LNCaP clone FGC (cell line): ENCODE measurements around the gene TTC7B.

Experiments used
- DNase-seq: peaks from one replicate; pipeline ENCODE4 v3.0.0-alpha.2; 2011; ENCODE audit warnings: low read depth
- H3K4me3 ChIP-seq: 2 replicates; pipeline ENCODE4 v1.5.1; 2011; ENCODE audit warnings: mild to moderate bottlenecking, low read depth, low read length, control low read depth
- CTCF ChIP-seq: IDR thresholded peaks from 2 replicates; pipeline ENCODE4 v1.5.1; 2012; ENCODE audit warnings: mild to moderate bottlenecking; ENCODE audit not compliant: control insufficient read depth, insufficient read depth; ENCODE audit errors: extremely low read depth

The TTC7B gene

GRCh38 chr14:90812109-90812508, 4.1 kb downstream of the TTC7B start:
- H3K4me3 ChIP-seq: no peak overlapping the region
- no peak for DNase-seq
- TF ChIP-seq CTCF: no peak

GRCh38 chr14:90811641-90812040, 4.6 kb downstream of the TTC7B start:
- no peak for TF ChIP-seq CTCF
- no peak for DNase-seq
- H3K4me3 ChIP-seq: no peak overlapping the region

DNA sequence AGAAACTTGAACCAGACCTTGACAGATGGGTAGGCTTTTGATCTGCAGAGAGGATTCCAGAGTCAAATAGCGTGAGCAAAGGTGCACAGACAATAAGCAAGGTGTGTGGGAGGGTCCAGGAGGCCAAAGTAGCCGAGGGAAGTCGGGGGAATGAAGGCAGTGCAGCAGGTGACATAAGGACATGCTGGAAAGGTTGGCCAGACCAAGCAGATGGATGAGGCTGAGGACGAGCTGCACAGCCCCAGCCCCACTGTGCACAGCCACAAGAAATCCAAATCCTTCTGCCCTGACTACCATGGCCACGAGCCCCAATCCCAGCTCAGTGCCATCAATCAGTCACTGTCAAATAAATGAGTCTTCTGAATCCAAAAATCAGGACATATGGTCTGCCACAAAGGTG, 5.4 kb downstream of the TTC7B start:
- no peak overlapping the region for H3K4me3 ChIP-seq
- no peak for TF ChIP-seq CTCF
- no peak for DNase-seq

DNA sequence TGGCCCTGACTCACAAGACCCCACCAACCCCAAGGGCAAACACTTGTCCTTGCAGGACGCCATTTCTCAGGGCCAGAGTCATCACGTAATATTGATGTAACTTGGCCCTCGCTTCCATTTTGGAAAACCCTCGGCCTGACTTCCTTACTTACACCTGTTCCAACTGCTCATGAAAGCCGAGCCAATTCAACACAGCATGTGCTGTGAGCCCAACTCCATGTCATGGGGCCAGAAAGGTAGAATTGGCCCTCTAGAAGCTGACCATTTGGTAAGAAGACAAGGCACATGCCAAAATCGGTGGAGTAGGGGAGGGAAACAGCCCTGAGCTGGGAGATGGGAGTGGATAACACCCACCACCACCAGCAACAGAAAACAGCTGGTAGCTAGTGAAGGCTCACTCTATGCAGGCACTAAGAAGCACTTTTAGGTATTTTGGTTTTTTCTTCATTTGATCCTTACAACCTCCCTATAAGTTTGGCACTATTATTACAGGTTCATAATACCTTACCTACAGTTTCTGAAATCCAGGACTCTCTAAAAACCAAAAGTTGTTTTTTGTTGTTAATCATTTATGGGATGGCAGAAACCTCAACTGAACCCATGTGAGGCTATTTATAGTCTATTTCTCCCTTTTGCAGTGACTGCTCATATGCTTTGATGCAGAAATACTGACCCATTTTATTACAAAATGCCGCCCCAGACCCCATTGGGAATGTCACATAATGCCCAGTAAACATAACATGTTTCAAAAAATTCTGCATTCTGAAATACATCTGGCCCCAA, 6.5 kb downstream of the TTC7B start:
- TF ChIP-seq CTCF: no peak
- no peak for DNase-seq

DNA sequence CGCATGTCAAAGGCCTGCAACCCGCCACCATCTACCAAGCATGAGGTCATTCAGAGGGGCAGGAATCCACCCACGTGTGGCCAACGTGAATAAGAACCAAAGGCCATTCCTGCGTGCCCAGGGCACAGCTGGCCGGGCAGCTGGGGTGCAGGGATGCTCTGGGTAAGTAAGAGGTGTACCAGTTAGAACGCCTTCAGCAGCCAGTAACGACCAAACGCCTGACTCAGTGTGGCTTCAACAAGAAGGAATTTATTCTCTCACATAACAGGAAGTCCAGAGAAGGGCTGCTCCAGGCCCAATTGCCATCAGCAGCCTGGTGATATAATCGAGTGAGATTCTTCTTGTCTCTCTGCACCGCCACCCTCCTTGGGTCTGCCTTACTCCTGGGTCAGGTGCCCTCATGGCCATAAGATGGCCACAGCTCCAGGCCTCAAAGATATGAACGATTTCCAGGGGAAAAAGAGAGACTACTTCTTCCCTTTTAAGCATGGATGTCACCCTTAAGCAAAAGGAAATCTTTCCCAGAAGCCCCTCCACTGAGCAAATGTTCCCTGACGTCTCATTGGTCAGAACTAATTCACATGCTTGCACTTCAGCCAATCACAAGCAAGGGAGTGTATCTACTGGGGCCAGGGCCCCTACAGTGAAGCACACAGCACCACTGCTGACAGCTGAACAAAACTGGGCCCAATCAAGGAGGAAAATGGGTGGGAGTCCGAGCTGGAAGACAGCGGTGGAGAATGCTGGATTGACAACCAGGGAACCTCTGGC, 7.3 kb downstream of the TTC7B start:
- DNase-seq: no peak
- no peak overlapping the region for H3K4me3 ChIP-seq
- no peak for TF ChIP-seq CTCF

More for the DNA sequence above, 6.5 kb downstream of the TTC7B start:
- H3K4me3 ChIP-seq: no peak overlapping the region

- DNase-seq: no peak
- H3K4me3 ChIP-seq: no peak overlapping the region
- no peak for TF ChIP-seq CTCF
These were observed 9.2 kb downstream of the TTC7B start for GRCh38 chr14:90807060-90807459.
